WTC11 (cell line): ENCODE measurements around the gene MUSTN1. TPM values are rescaled to one million over a fixed set of nuclear protein-coding genes. Genes with fewer than 3 reads are reported as not detected.

Source experiments
- ATAC-seq: fragments of 200-7000 bp; cut with Tn5 transposase; 2 replicates; pipeline ENCODE4 v1.10.0; 2021; ENCODE audit warnings: mild to moderate bottlenecking, moderate library complexity
- CTCF ChIA-PET: fragments of 300-600 bp; sonication (Branson Sonifier 250); formaldehyde crosslinking; loops from one replicate; lab custom pipeline; 2021; ENCODE audit warnings: antibody characterized with exemption; lab: Charles Lee
- POLR2A ChIA-PET: fragments of 350-600 bp; sonication (Branson Sonifier 250); formaldehyde crosslinking; loops from one replicate; lab custom pipeline; 2021; ENCODE audit warnings: antibody characterized with exemption; lab: Charles Lee
- DNase-seq: peaks from one replicate; pipeline ENCODE4 v3.0.0; 2021; ENCODE audit warnings: low spot score
- H3K27ac Mint-ChIP-seq: 2 replicates; pipeline ENCODE4 v1.8.0; 2021; ENCODE audit warnings: mixed read lengths
- H3K27me3 Mint-ChIP-seq: 2 replicates; pipeline ENCODE4 v1.8.0; 2021; ENCODE audit warnings: low read depth, mild to moderate bottlenecking, moderate library complexity, mixed read lengths
- H3K36me3 Mint-ChIP-seq: 2 replicates; pipeline ENCODE4 v1.8.0; 2021; ENCODE audit warnings: mixed read lengths
- H3K4me1 Mint-ChIP-seq: 2 replicates; pipeline ENCODE4 v1.8.0; 2022; ENCODE audit warnings: mixed read lengths
- H3K4me3 Mint-ChIP-seq: 2 replicates; pipeline ENCODE4 v1.8.0; 2021; ENCODE audit warnings: mild to moderate bottlenecking, moderate library complexity, mixed read lengths
- H3K9me3 Mint-ChIP-seq: 2 replicates; pipeline ENCODE4 v1.8.0; 2021; ENCODE audit warnings: mixed read lengths
- AFF4 ChIP-seq: sonication (generic); formaldehyde crosslinking; IDR thresholded peaks from 2 replicates; pipeline ENCODE4 v1.8.1; 2023; ENCODE audit warnings: mild to moderate bottlenecking, missing genetic modification reagents, borderline replicate concordance
- ATF3 ChIP-seq: sonication (generic); formaldehyde crosslinking; conservative IDR thresholded peaks from 2 replicates; pipeline ENCODE4 v1.8.1; 2022; ENCODE audit warnings: mild to moderate bottlenecking, missing genetic modification reagents
- CDX4 ChIP-seq: fragments of 250-450 bp; sonication (Bioruptor Pico); IDR thresholded peaks from 2 replicates; pipeline ENCODE4 v1.9.0; 2021; ENCODE audit warnings: moderate library complexity, mild to moderate bottlenecking, inconsistent platforms, borderline replicate concordance
- CTCF ChIP-seq: fragments of 200-600 bp; IDR thresholded peaks from 2 replicates; pipeline ENCODE4 v1.8.0; 2022; ENCODE audit warnings: antibody characterized with exemption
- ETV6 ChIP-seq: sonication (generic); formaldehyde crosslinking; IDR thresholded peaks from 2 replicates; pipeline ENCODE4 v1.8.1; 2022; ENCODE audit warnings: mild to moderate bottlenecking, missing genetic modification reagents
- FOXP4 ChIP-seq: sonication (generic); formaldehyde crosslinking; IDR thresholded peaks from 2 replicates; pipeline ENCODE4 v1.8.0; 2022; ENCODE audit warnings: mild to moderate bottlenecking, missing genetic modification reagents
- GABPB1 ChIP-seq: sonication (generic); formaldehyde crosslinking; IDR thresholded peaks from 2 replicates; pipeline ENCODE4 v1.8.1; 2023; ENCODE audit warnings: mild to moderate bottlenecking, missing genetic modification reagents
- GTF2I ChIP-seq: fragments of 250-450 bp; sonication (Bioruptor Pico); conservative IDR thresholded peaks from 2 replicates; pipeline ENCODE4 v1.4.0; 2021; ENCODE audit warnings: mild to moderate bottlenecking
- HMGXB4 ChIP-seq: sonication (generic); formaldehyde crosslinking; IDR thresholded peaks from 2 replicates; pipeline ENCODE4 v1.8.1; 2023; ENCODE audit warnings: mild to moderate bottlenecking, moderate library complexity, missing genetic modification reagents
- KAT7 ChIP-seq: sonication (generic); formaldehyde crosslinking; IDR thresholded peaks from 2 replicates; pipeline ENCODE4 v1.8.1; 2023; ENCODE audit warnings: missing genetic modification reagents, mild to moderate bottlenecking, borderline replicate concordance
- SMAD3 ChIP-seq: sonication (generic); formaldehyde crosslinking; IDR thresholded peaks from 2 replicates; pipeline ENCODE4 v1.8.0; 2022; ENCODE audit warnings: missing genetic modification reagents, mild to moderate bottlenecking, borderline replicate concordance
- TP53 ChIP-seq: sonication (generic); formaldehyde crosslinking; IDR thresholded peaks from 2 replicates; pipeline ENCODE4 v1.8.1; 2023; ENCODE audit warnings: mild to moderate bottlenecking, missing genetic modification reagents
- USF2 ChIP-seq: sonication (generic); formaldehyde crosslinking; IDR thresholded peaks from 2 replicates; pipeline ENCODE4 v1.8.1; 2023; ENCODE audit warnings: mild to moderate bottlenecking, missing genetic modification reagents, moderate library complexity
- ZNF121 ChIP-seq: sonication (generic); formaldehyde crosslinking; IDR thresholded peaks from 2 replicates; pipeline ENCODE4 v1.8.0; 2023; ENCODE audit warnings: missing genetic modification reagents
- ZNF232 ChIP-seq: sonication (generic); formaldehyde crosslinking; IDR thresholded peaks from 2 replicates; pipeline ENCODE4 v1.8.0; 2022; ENCODE audit warnings: mild to moderate bottlenecking, missing genetic modification reagents
- ZNF396 ChIP-seq: fragments of 250-450 bp; sonication (Bioruptor Pico); IDR thresholded peaks from 2 replicates; pipeline ENCODE4 v1.8.0; 2021; ENCODE audit warnings: mild to moderate bottlenecking, moderate library complexity, borderline replicate concordance
- ZSCAN18 ChIP-seq: fragments of 250-450 bp; sonication (Bioruptor Pico); IDR thresholded peaks from 2 replicates; pipeline ENCODE4 v2.1.2; 2022; ENCODE audit warnings: mild to moderate bottlenecking, moderate library complexity
- total RNA-seq: library from RNA; stranded (reverse); gene quantifications from 3 replicates; pipeline ENCODE4 v1.2.3, GENCODE V29; 2021

The MUSTN1 gene
- total RNA-seq, 1 experiment from 2014 or later = 4.2 TPM

- Mint-ChIP-seq H3K4me1 (no peaks in the 10 kb centered on the region), H3K27me3 (no peaks in the 10 kb centered on the region; the same call in 1 of the 2 replicates), H3K36me3 (no peaks in the 10 kb centered on the region), H3K4me3 (no peak overlapping the region), H3K9me3 (no peaks in the 10 kb centered on the region), H3K27ac (no peak overlapping the region)
- TF ChIP-seq CTCF = peak; percentile 64
- no peak for TF ChIP-seq USF2 (CRISPR knock-in tag)
- peak; percentile 79 for DNase-seq
- ATAC-seq = peak; percentile 94
- ChIA-PET CTCF (interaction anchor here (0.5 to 3.6 kb wide), 32 partner anchors 9 to 546 kb away, joined by 3 to 61 read pairs (median 3); partner anchors contain the start of genes MUSTN1 and NEK4), POLR2A (interaction anchor here (0.7 kb wide), 1 partner anchor 8 kb away, joined by 3 read pairs; no protein-coding TSS in a partner anchor)
These were observed 35.8 kb downstream of the MUSTN1 start for GRCh38 chr3:52798978-52799476.

- ATAC-seq (no peak; the same call in 1 of the 2 replicates), DNase-seq (no peak)
- H3K27me3 Mint-ChIP-seq = no peaks in the 10 kb centered on the region; the same call in 1 of the 2 replicates
- ChIA-PET POLR2A (interaction anchor here (0.7 kb wide), 1 partner anchor 8 kb away, joined by 3 read pairs; no protein-coding TSS in a partner anchor), CTCF (interaction anchor here (0.5 to 3.6 kb wide), 32 partner anchors 10 to 547 kb away, joined by 3 to 61 read pairs (median 3); partner anchors contain the start of genes MUSTN1 and NEK4)
- H3K9me3 Mint-ChIP-seq = no peaks in the 10 kb centered on the region
- H3K4me1 Mint-ChIP-seq = no peaks in the 10 kb centered on the region
- no peak overlapping the region for H3K27ac Mint-ChIP-seq
- no peak overlapping the region for H3K4me3 Mint-ChIP-seq
- TF ChIP-seq ZNF396 (CRISPR knock-in tag) (no peak), ZNF232 (CRISPR knock-in tag) (no peak), FOXP4 (CRISPR knock-in tag) (no peak), GABPB1 (CRISPR knock-in tag) (no peak), ATF3 (CRISPR knock-in tag) (no peak), GTF2I (no peak)
- H3K36me3 Mint-ChIP-seq = no peaks in the 10 kb centered on the region
These were observed 36.3 kb downstream of the MUSTN1 start for GRCh38 chr3:52798376-52798977.

- ChIA-PET CTCF (no interaction called here), POLR2A (no interaction called here)
- ATAC-seq = no peak
These were observed 38.4 kb downstream of the MUSTN1 start for GRCh38 chr3:52796411-52796810.

More at GRCh38 chr3:52796411-52796810, 38.4 kb downstream of the MUSTN1 start:
- H3K36me3 Mint-ChIP-seq = no peaks in the 10 kb centered on the region
- no peaks in the 10 kb centered on the region for H3K4me1 Mint-ChIP-seq
- no peak overlapping the region for H3K4me3 Mint-ChIP-seq
- no peak for DNase-seq
- H3K9me3 Mint-ChIP-seq = no peaks in the 10 kb centered on the region
- no peak overlapping the region for H3K27ac Mint-ChIP-seq
- TF ChIP-seq KAT7 (no peak), GABPB1 (CRISPR knock-in tag) (no peak), ZNF121 (CRISPR knock-in tag) (no peak), AFF4 (CRISPR knock-in tag) (no peak), ZSCAN18 (no peak), HMGXB4 (CRISPR knock-in tag) (no peak), SMAD3 (CRISPR knock-in tag) (no peak), ETV6 (CRISPR knock-in tag) (no peak), CDX4 (CRISPR knock-in tag) (no peak), TP53 (CRISPR knock-in tag) (no peak)
- no peaks in the 10 kb centered on the region; the same call in 1 of the 2 replicates for H3K27me3 Mint-ChIP-seq
